HG03565 (cell line): ENCODE measurements around the gene TMC8.
"Not testable (repeated sequence)": the region's sequence is repeated elsewhere in the genome, so short reads cannot be mapped to it uniquely, and the experiment has no call there.

Source experiments
- ATAC-seq: cut with Tn5 transposase; IDR thresholded peaks from one replicate; pipeline ENCODE4 v1.9.1; 2021; ENCODE audit warnings: mild to moderate bottlenecking, moderate library complexity; ENCODE audit not compliant: unreplicated experiment

TMC8 gene

GRCh38 chr17:78110363-78111015 is 20.1 kb upstream of the TMC8 start:
- ATAC-seq, result no peak

GRCh38 chr17:78111016-78111726 is 19.4 kb upstream of the TMC8 start:
- ATAC-seq, result no peak

DNA sequence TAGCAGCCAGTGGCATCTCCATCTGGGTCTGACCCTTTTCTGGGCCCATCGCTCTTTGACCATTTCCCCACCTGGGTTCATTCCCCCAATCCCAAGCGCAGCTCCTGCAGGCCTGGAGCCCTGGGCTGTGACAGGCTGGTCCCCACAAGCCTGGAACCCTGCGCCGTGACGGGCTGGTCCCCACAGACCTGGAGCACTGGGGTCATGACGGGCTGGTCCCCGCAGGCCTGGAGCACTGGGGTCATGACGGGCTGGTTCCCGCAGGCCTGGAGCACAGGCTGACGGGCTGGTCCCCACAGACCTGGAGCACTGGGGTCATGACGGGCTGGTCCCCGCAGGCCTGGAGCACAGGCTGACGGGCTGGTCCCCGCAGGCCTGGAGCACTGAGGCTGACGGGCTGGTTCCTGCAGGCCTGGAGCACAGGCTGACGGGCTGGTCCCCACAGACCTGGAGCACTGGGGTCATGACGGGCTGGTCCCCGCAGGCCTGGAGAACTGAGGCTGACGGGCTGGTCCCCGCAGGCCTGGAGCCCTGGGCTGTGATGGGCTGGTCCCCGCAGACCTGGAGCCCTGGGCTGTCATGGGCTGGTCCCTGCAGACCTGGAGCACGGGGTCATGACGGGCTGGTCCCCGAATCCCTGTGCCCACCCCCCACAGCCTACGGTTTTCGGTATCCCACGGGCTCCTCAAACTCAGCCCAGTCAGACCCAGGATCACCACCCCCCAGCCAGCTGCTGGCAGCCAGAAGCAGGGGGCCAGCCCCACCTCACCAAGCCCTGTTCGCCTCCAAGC is 18.6 kb upstream of the TMC8 start:
- no peak for ATAC-seq

- ATAC-seq, result no peak
Observed at GRCh38 chr17:78112518-78113471, 17.8 kb upstream of the TMC8 start.

DNA sequence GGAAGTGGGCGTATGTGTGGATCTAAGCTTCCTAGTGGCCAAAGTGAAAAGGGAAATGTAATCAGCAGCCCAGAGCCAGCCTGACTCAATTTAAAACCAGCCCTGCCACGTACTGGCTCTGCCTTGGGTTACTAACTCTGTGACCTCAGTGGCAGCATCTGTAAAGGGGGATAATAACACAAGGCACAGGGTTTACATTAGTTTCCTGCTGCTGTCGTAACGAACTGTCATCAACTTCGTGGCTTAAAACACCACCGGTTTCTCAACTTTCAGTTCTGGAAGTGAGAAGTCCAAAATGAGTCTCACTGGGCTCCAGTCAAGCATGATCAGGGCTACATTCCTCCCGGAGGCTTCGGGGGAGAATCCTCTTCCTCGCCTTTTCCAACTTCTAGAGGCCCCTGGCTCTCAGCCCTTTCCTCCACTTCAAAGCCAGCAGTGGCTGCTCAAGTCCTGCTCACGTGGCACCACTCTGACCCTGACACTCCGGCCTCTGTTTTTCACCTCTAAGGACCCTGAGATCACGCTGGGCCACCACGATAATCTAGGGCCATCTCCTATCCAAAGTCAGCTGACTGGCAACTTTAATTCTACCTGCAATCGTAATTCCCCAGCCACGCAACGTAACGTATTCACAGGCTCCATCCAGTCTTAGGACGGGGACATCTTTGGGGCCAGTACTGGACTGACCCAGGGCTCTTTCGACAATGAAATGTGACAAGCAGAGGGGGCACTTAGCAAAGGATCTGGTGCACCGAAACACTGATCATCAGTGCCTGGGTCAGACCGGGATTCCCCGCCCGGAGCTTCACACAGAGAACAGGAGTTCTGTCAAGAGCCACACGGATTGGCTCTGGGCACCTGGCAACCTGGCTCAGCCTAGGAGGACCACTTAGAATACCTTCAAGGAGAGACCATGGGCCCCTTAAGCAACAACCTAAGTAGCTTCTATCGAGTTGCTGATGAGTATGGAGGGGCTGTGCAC is 16.5 kb upstream of the TMC8 start:
- no peak for ATAC-seq

GRCh38 chr17:78114831-78115723 is 15.5 kb upstream of the TMC8 start:
- no peak for ATAC-seq

GRCh38 chr17:78115803-78116202 is 14.8 kb upstream of the TMC8 start:
- ATAC-seq, result not testable (repeated sequence)

GRCh38 chr17:78116411-78116810 is 14.2 kb upstream of the TMC8 start:
- ATAC-seq, result no peak

DNA sequence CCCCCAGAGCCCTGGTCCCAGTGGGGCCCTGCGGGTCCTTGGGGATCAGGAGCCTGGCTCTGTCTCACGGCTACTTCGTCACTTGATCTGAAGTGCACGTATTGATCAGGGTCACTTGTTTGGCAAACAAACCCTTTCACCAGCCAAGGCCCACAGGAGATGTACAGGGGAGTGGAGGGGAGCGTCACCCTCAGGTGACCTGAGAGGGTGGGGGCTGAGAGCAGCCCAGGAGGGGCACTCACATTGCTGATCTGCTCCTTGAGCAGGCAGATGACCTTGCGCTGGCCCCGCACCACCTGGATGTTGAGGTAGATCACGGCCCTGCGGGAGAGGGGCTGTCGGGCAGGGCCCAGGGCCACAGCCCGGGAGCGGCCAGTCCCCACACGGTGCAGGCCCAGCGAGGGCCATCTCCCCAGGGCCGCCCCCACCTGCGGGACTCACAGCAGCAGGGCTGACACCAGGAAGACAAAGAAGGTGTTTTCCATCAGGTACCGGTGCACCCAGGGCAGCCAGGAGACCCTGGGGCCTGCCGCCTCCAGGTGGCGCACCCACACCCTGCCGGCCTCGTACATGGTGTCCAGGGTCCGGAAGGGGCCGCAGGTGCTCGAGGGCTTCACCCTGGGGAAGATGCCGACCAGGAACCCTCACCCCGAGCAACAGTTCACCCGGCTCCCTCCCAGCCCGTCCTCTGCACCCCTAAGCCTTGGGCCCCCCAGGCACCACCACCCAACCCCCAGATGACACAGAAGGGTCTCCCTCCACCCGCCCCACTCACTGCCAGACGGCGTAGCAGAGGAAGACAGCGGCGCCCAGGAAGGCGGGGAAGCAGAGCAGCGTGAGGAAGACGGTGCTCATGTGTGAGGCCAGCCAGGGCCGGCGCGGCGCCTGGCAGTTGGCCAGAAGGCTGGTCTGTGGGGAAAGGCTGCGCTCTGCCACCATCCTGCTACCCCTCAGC is 13.3 kb upstream of the TMC8 start:
- ATAC-seq, result no peak

- ATAC-seq, result no peak
Observed at GRCh38 chr17:78118801-78119241, 11.8 kb upstream of the TMC8 start.

- no peak for ATAC-seq
Observed at GRCh38 chr17:78120537-78120936, 10.0 kb upstream of the TMC8 start.

- no peak for ATAC-seq
Observed at GRCh38 chr17:78120971-78121800, 9.4 kb upstream of the TMC8 start.

GRCh38 chr17:78121801-78122215 is 8.8 kb upstream of the TMC8 start:
- no peak for ATAC-seq

GRCh38 chr17:78122216-78122930 is 8.2 kb upstream of the TMC8 start:
- ATAC-seq, result no peak

DNA sequence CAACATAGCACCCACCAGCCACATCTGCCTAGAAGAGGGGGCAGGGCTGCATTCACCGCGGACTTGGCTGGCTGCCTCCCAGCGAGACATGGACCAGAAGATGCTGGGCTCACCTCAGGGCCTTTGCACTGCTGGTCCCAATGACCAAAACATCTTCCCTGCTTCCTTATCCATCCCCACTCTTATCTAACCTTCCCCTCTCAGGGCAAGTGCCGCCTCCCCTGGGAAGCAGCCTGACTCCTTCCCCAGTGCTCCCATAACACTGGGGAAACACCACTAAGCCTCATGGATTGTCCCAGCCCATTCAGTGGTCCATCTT is 7.7 kb upstream of the TMC8 start:
- ATAC-seq, result no peak
